SK-N-MC (cell line): ENCODE data around the gene HOXA3.

Experiments
- DNase-seq: peaks from one replicate; pipeline ENCODE4 v3.0.0-alpha.2; 2011; ENCODE audit warnings: low read depth, low spot score
- H3K27ac ChIP-seq: fragments of 200-600 bp; sonication (generic); 2 replicates; pipeline ENCODE4 v1.5.1; 2016; ENCODE audit warnings: mixed run types
- H3K36me3 ChIP-seq: fragments of 200-600 bp; sonication (generic); 2 replicates; pipeline ENCODE4 v1.6.1; 2017; ENCODE audit warnings: antibody characterized with exemption, low read length, mixed read lengths; ENCODE audit not compliant: insufficient read depth
- H3K4me3 ChIP-seq: fragments of 200-600 bp; sonication (generic); 2 replicates; pipeline ENCODE4 v1.5.1; 2016
- H3K9ac ChIP-seq: fragments of 200-600 bp; sonication (generic); 2 replicates; pipeline ENCODE4 v1.8.0; 2017; ENCODE audit warnings: mixed run types, mixed read lengths; ENCODE audit not compliant: insufficient read length
- H3K9me3 ChIP-seq: fragments of 200-600 bp; sonication (generic); 2 replicates; pipeline ENCODE4 v1.6.1; 2017; ENCODE audit warnings: low read depth, mild to moderate bottlenecking, antibody characterized with exemption, low read length, moderate library complexity, mixed read lengths
- EZH2 ChIP-seq: fragments of 200-600 bp; sonication (generic); IDR thresholded peaks from one replicate; pipeline ENCODE4 v1.6.1; 2017; ENCODE audit warnings: antibody characterized with exemption
- FOXP2 ChIP-seq: optimal IDR thresholded peaks from 2 replicates; pipeline ENCODE3; 2011; ENCODE audit warnings: mild to moderate bottlenecking, moderate library complexity; ENCODE audit not compliant: insufficient read depth; ENCODE audit errors: extremely low read length, control extremely low read depth
- POLR2AphosphoS5 ChIP-seq: IDR thresholded peaks from 2 replicates; pipeline ENCODE4 v1.6.1; 2012; ENCODE audit warnings: mild to moderate bottlenecking, low read depth, low read length, borderline replicate concordance

HOXA3 gene

DNA sequence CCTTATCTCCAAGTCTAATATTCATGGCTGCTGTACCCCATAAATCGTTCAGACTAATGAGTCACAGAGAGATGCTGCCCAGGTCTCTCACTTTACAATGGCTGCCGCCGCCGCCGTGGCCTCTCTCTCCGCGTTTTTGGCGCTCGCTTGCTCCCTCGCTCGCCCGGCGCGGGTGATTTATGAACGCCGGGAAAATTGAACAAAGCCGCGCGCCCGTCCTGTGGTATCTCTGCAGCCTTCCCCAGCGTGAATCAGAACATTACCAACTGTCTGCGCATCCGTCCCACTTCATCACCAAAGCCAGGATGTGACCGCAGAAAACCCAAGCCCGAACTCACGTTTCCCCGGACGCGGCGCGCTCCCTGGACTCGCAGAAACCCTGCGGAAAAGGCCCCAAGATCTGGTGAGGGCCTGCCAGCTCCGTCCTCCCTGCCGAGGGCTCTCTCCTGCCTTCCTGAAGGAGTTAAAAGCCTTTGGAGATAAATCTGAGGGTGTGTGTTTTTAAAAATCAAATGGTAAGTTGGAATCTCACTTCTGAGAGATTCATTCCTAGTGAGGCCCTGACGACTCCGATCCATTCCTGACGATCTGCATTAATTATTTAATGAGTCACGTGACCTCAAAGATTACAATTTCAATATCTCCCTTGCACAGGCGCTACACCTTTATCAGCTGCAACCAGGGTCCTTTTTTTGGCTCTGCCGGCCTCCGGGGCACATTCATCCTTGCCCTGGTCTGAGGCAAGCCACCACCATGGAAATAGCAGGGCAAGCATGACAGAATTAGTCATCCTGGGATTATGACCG, 28.1 kb downstream of the HOXA3 start:
- H3K4me3 ChIP-seq: no peak overlapping the region
- H3K27ac ChIP-seq: no peak overlapping the region
- no peak overlapping the region for H3K9ac ChIP-seq
- H3K9me3 ChIP-seq: no peaks in the 10 kb centered on the region
- no peak for DNase-seq
- TF ChIP-seq POLR2AphosphoS5: no peak
- peak; percentile 44 for TF ChIP-seq EZH2
- TF ChIP-seq FOXP2: no peak
- H3K36me3 ChIP-seq: no peaks in the 10 kb centered on the region

- TF ChIP-seq FOXP2 (no peak), EZH2 (peak; percentile 36), POLR2AphosphoS5 (no peak)
- Histone ChIP-seq H3K9me3 (no peaks in the 10 kb centered on the region), H3K4me3 (no peak overlapping the region), H3K36me3 (no peaks in the 10 kb centered on the region), H3K27ac (no peak overlapping the region), H3K9ac (no peak overlapping the region)
- DNase-seq: no peak
These were observed 28.8 kb downstream of the HOXA3 start for GRCh38 chr7:27123477-27124053.

GRCh38 chr7:27123007-27123476, 29.3 kb downstream of the HOXA3 start:
- no peak for DNase-seq
- no peak overlapping the region for H3K4me3 ChIP-seq
- no peaks in the 10 kb centered on the region for H3K9me3 ChIP-seq
- no peak overlapping the region for H3K9ac ChIP-seq
- no peak overlapping the region for H3K27ac ChIP-seq
- TF ChIP-seq EZH2: no peak
- TF ChIP-seq POLR2AphosphoS5: no peak
- no peak for TF ChIP-seq FOXP2
- H3K36me3 ChIP-seq: no peaks in the 10 kb centered on the region

- Histone ChIP-seq H3K36me3 (no peaks in the 10 kb centered on the region), H3K4me3 (no peak overlapping the region), H3K9me3 (no peaks in the 10 kb centered on the region), H3K9ac (no peak overlapping the region), H3K27ac (no peak overlapping the region)
- no peak for TF ChIP-seq FOXP2
- TF ChIP-seq POLR2AphosphoS5: no peak
- no peak for TF ChIP-seq EZH2
- DNase-seq: no peak
These were observed 30.1 kb downstream of the HOXA3 start for GRCh38 chr7:27122077-27122910.

DNA sequence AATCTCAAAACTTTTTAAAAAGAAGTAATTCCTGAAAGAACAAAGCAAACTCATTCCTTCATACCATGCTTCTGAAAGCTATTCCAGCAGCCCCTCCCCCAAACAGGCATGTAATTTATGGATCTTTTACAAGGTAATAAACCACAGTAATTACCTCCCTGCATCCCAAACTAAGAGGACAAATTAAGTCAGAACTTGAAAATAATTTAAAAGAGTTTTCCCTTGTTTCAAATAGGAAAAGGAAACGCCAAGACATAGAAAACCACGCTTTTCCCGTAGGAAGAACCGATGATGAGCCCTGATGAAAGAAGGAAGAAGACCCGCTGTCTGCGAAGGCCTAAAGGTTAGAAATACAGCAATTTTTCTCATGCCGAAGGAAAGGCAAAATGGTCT, 30.7 kb downstream of the HOXA3 start:
- no peaks in the 10 kb centered on the region for H3K36me3 ChIP-seq
- no peak overlapping the region for H3K4me3 ChIP-seq
- no peak overlapping the region for H3K27ac ChIP-seq
- no peak overlapping the region for H3K9ac ChIP-seq
- no peak for TF ChIP-seq POLR2AphosphoS5
- no peak for TF ChIP-seq FOXP2
- TF ChIP-seq EZH2: no peak
- no peak for DNase-seq
- H3K9me3 ChIP-seq: no peaks in the 10 kb centered on the region

GRCh38 chr7:27119412-27119911, 32.9 kb downstream of the HOXA3 start:
- H3K36me3 ChIP-seq: no peaks in the 10 kb centered on the region
- no peak overlapping the region for H3K27ac ChIP-seq
- DNase-seq: no peak
- no peak overlapping the region for H3K9ac ChIP-seq
- H3K9me3 ChIP-seq: no peaks in the 10 kb centered on the region
- H3K4me3 ChIP-seq: no peak overlapping the region
- TF ChIP-seq POLR2AphosphoS5 (no peak), EZH2 (no peak), FOXP2 (no peak)

DNA sequence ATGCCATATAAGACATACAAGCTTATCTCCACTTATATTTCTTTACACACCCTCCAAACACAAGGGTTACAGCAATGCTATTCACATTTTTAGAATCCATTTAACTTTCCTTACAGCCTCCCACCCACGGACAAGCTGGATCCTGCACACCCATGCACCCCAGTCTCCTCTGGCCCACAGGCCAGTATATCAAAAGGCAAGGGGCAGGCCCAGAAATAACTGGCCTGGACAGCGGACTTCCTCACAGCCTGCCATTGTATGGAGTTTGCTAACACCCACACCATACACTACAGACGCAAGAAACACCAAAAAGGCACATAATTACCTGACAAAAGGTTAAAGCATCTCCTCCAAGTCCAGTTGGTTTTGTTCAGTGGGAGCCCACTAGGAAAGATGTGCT, 33.8 kb downstream of the HOXA3 start:
- H3K27ac ChIP-seq: no peak overlapping the region
- no peaks in the 10 kb centered on the region for H3K9me3 ChIP-seq
- H3K9ac ChIP-seq: no peak overlapping the region
- no peak for TF ChIP-seq POLR2AphosphoS5
- TF ChIP-seq EZH2: no peak
- no peak for TF ChIP-seq FOXP2
- DNase-seq: no peak
- H3K4me3 ChIP-seq: no peak overlapping the region
- H3K36me3 ChIP-seq: no peaks in the 10 kb centered on the region
